Esophagus squamous epithelium (tissue), 4 donors: ENCODE data around the gene PGA3.

Experiments used
- CTCF ChIP-seq, 6 experiments: fragments of 450-650 bp in 4 of 6; fragments of 200-600 bp in 2 of 6; sonication (generic) in 2 of 6; IDR thresholded peaks; one replicate each; pipeline ENCODE4 v1.5.1; 2016 to 2019; ENCODE audit warnings: antibody characterized with exemption in 6 of 6, mild to moderate bottlenecking in 4 of 6, moderate library complexity in 4 of 6
- POLR2A ChIP-seq, 4 donors: fragments of 450-650 bp; IDR thresholded peaks; one replicate each; pipeline ENCODE4 v1.6.1; 2017; ENCODE audit warnings: antibody characterized with exemption in 4 of 4, mild to moderate bottlenecking in 4 of 4, moderate library complexity in 3 of 4

GRCh38 chr11:61153593-61154095 lies 49.7 kb upstream of the PGA3 start:
- no peak for TF ChIP-seq POLR2A (IDR thresholded peaks at IDR 0.05)
- TF ChIP-seq CTCF (IDR thresholded peaks at IDR 0.05): no peak
